ENCODE data around the gene GLS2.

GRCh38 chr12:56457817-56458216, 30.1 kb downstream of the GLS2 start:
- TF ChIP-seq ZFP30 (CRISPR knock-in tag; IDR thresholded peaks at IDR 0.05) (no peak), ESRRG (CRISPR knock-in tag; IDR thresholded peaks at IDR 0.05) (no peak), PATZ1 (CRISPR knock-in tag; IDR thresholded peaks at IDR 0.05; ENCODE audit: borderline replicate concordance) (no peak), ZNF70 (CRISPR knock-in tag; IDR thresholded peaks at IDR 0.05) (no peak), CSRNP3 (CRISPR knock-in tag; IDR thresholded peaks at IDR 0.05) (no peak), ZNF565 (CRISPR knock-in tag; conservative IDR thresholded peaks at IDR 0.05; ENCODE audit: low read depth) (no peak)
